HCT116 (cell line): ENCODE results near the gene GPR78. TPM values are rescaled to one million over a fixed set of nuclear protein-coding genes. Genes with fewer than 3 reads are reported as not detected.

Experiments used
- ATAC-seq: fragments of 200-7000 bp; cut with Tn5 transposase; 2 replicates; pipeline ENCODE4 v1.9.1; 2020; ENCODE audit warnings: mild to moderate bottlenecking, moderate library complexity
- BruUV-seq: library from RNA; stranded (reverse); fragments of 400-500 nt; replicated peaks from 2 replicates; lab custom pipeline; 2021; lab: Mats Ljungman, UMichigan
- CTCF ChIA-PET: fragments of 300-600 bp; sonication (Branson Sonifier 250); formaldehyde crosslinking; loops from one replicate; lab custom pipeline; 2021; ENCODE audit warnings: antibody characterized with exemption; lab: Charles Lee
- POLR2A ChIA-PET: fragments of 300-600, 350-600 bp; sonication (Branson Sonifier 250); formaldehyde crosslinking; loops from one replicate; lab custom pipeline; 2021; ENCODE audit warnings: antibody characterized with exemption; lab: Charles Lee
- RAD21 ChIA-PET, 2 experiments: fragments of 300-600 bp; sonication (Branson Sonifier 250); formaldehyde crosslinking; loops; one replicate each; lab custom pipeline; 2023; ENCODE audit warnings: low total read pairs in 2 of 2; ENCODE audit not compliant: uncharacterized antibody in 2 of 2, unreplicated experiment in 2 of 2, low non-redundant PET in 1 of 2; lab: Charles Lee
- DNase-seq: peaks from one replicate; pipeline ENCODE4 v3.0.0-alpha.2; 2010; ENCODE audit warnings: low read depth, low spot score
- H2AFZ ChIP-seq: fragments of 200-600 bp; shearing (Covaris generic), sonication (generic); 2 replicates; pipeline ENCODE4 v1.6.1; 2017; ENCODE audit warnings: low read depth, mixed run types, mixed read lengths, antibody characterized with exemption, low read length; ENCODE audit not compliant: poor library complexity, severe bottlenecking
- H3K27ac ChIP-seq: 2 replicates; pipeline ENCODE4 v1.5.1; 2012; ENCODE audit warnings: low read depth, low read length
- H3K27me3 ChIP-seq: fragments of 200-600 bp; sonication (generic); 2 replicates; pipeline ENCODE4 v1.6.1; 2016; ENCODE audit warnings: mixed run types, low read length, mixed read lengths; ENCODE audit not compliant: insufficient read depth
- H3K36me3 ChIP-seq, 2 experiments: fragments of 200-500 bp in 1 of 2; fragments of 200-600 bp in 1 of 2; sonication (Bioruptor generic) in 1 of 2; sonication (generic) in 1 of 2; 2 replicates each; pipeline versions ENCODE4 v1.5.1 to v1.6.1; 2014 to 2016; ENCODE audit warnings: low read length in 2 of 2, inconsistent platforms in 1 of 2, mixed read lengths in 1 of 2, mixed run types in 1 of 2; ENCODE audit not compliant: insufficient read depth in 2 of 2, control insufficient read depth in 1 of 2
- H3K4me1 ChIP-seq, 2 experiments: fragments of 200-600 bp in 1 of 2; sonication (generic) in 1 of 2; 2 replicates each; pipeline versions ENCODE4 v1.5.1 to v1.6.1; 2012 to 2017; ENCODE audit warnings: low read length in 2 of 2, inconsistent platforms in 1 of 2, mild to moderate bottlenecking in 1 of 2, mixed read lengths in 1 of 2, mixed run types in 1 of 2, moderate library complexity in 1 of 2; ENCODE audit not compliant: insufficient read depth in 2 of 2, control insufficient read depth in 1 of 2
- H3K4me2 ChIP-seq: fragments of 200-600 bp; sonication (generic); 2 replicates; pipeline ENCODE4 v1.6.1; 2017; ENCODE audit warnings: mixed run types, low read length, mixed read lengths
- H3K4me3 ChIP-seq, 2 experiments: fragments of 200-600 bp in 1 of 2; sonication (generic) in 1 of 2; replicated peaks in 1 of 2; 2 replicates each; pipeline ENCODE4 v1.5.1; 2011 to 2016; ENCODE audit warnings: low read length in 2 of 2, control low read depth in 1 of 2, low read depth in 1 of 2, mild to moderate bottlenecking in 1 of 2, mixed read lengths in 1 of 2, mixed run types in 1 of 2
- H3K79me2 ChIP-seq: fragments of 200-600 bp; sonication (generic); 2 replicates; pipeline ENCODE4 v1.6.1; 2017; ENCODE audit warnings: mild to moderate bottlenecking, mixed run types, low read length, moderate library complexity, mixed read lengths; ENCODE audit not compliant: insufficient read depth
- H3K9ac ChIP-seq: fragments of 200-600 bp; sonication (generic); 2 replicates; pipeline ENCODE4 v1.6.1; 2016; ENCODE audit warnings: low read length, mixed read lengths
- H3K9me2 ChIP-seq: fragments of 200-600 bp; sonication (generic), shearing (Covaris generic); 2 replicates; pipeline ENCODE4 v1.6.1; 2017; ENCODE audit warnings: mixed run types, mild to moderate bottlenecking, moderate library complexity; ENCODE audit not compliant: insufficient read depth
- H3K9me3 ChIP-seq, 2 experiments: fragments of 200-500 bp in 1 of 2; fragments of 200-600 bp in 1 of 2; sonication (Bioruptor generic) in 1 of 2; sonication (generic) in 1 of 2; 2 replicates each; pipeline ENCODE4 v1.6.1; 2014 to 2017; ENCODE audit warnings: low read length in 2 of 2, mixed read lengths in 2 of 2, inconsistent platforms in 1 of 2, low read depth in 1 of 2, mild to moderate bottlenecking in 1 of 2, mixed run types in 1 of 2, moderate library complexity in 1 of 2; ENCODE audit not compliant: control insufficient read depth in 1 of 2, insufficient read depth in 1 of 2
- H4K20me1 ChIP-seq: fragments of 200-600 bp; sonication (generic), shearing (Covaris generic); 2 replicates; pipeline ENCODE4 v1.6.1; 2017; ENCODE audit warnings: mixed run types, mild to moderate bottlenecking, moderate library complexity; ENCODE audit not compliant: insufficient read depth
- CEBPB ChIP-seq: IDR thresholded peaks from 2 replicates; pipeline ENCODE4 v1.6.1; 2012; ENCODE audit warnings: low read depth
- CTCF ChIP-seq, 3 experiments: fragments of 200-600 bp in 1 of 3; sonication (generic) in 1 of 3; IDR thresholded peaks in 2 of 3; conservative IDR thresholded peaks in 1 of 3; 2 replicates each; pipeline ENCODE4 v1.5.1; 2012 to 2017; ENCODE audit warnings: low read depth in 2 of 3, low read length in 2 of 3, antibody characterized with exemption in 1 of 3, borderline replicate concordance in 1 of 3, control low read depth in 1 of 3, mild to moderate bottlenecking in 1 of 3, mixed read lengths in 1 of 3, mixed run types in 1 of 3, moderate library complexity in 1 of 3; ENCODE audit not compliant: insufficient read depth in 1 of 3
- EZH2phosphoT487 ChIP-seq: fragments of 200-600 bp; IDR thresholded peaks from 2 replicates; pipeline ENCODE4 v1.6.1; 2018; ENCODE audit warnings: antibody characterized with exemption, borderline replicate concordance
- POLR2A ChIP-seq: IDR thresholded peaks from 2 replicates; pipeline ENCODE4 v1.7.0; 2011; ENCODE audit warnings: borderline replicate concordance; ENCODE audit not compliant: insufficient read depth, insufficient read length; ENCODE audit errors: extremely low read depth
- REST ChIP-seq: IDR thresholded peaks from 2 replicates; pipeline ENCODE4 v1.6.1; 2012; ENCODE audit warnings: low read depth
- SIN3A ChIP-seq: IDR thresholded peaks from 2 replicates; pipeline ENCODE4 v1.6.1; 2012; ENCODE audit warnings: low read depth
- SRF ChIP-seq: IDR thresholded peaks from 2 replicates; pipeline ENCODE4 v1.6.1; 2012; ENCODE audit warnings: low read depth
- intact Hi-C: fragments of 100-400 bp; cut with micrococcal nuclease; formaldehyde crosslinking; loops from 2 replicates; pipeline ENCODE4 v1.10.0; 2022
- total RNA-seq: library from RNA; stranded (reverse); gene quantifications from one replicate; pipeline ENCODE4 v1.2.1, GENCODE V29; 2021; ENCODE audit not compliant: unreplicated experiment

GPR78 gene
- total RNA-seq, 1 experiment from 2014 or later: not detected

GRCh38 chr4:8585721-8586212 is 5.6 kb downstream of the GPR78 start:
- CTCF ChIA-PET: interaction anchor here (1.1 to 1.6 kb wide), 2 partner anchors 39 to 117 kb away, joined by 5 to 14 read pairs; no protein-coding TSS in a partner anchor
- no TSS peak for BruUV-seq
- H3K4me1 ChIP-seq: no peaks in the 10 kb centered on the region
- H3K4me2 ChIP-seq: no peak overlapping the region
- no peaks in the 10 kb centered on the region for H3K9me2 ChIP-seq
- H4K20me1 ChIP-seq: no peaks in the 10 kb centered on the region
- RAD21 ChIA-PET: interaction anchor here in 1 of 2 experiments (2.1 kb wide), 1 partner anchor 117 kb away, joined by 7 read pairs; no protein-coding TSS in a partner anchor
- TF ChIP-seq CTCF (IDR thresholded peaks at IDR 0.05 in 2 of 3, conservative IDR thresholded peaks at IDR 0.05 in 1 of 3; ENCODE audit: borderline replicate concordance in 1 of 3, insufficient read depth in 1 of 3, low read depth in 2 of 3, low read length in 2 of 3): no peak
- no peak for TF ChIP-seq REST
- TF ChIP-seq CEBPB: no peak
- no peak for TF ChIP-seq POLR2A
- no peak for TF ChIP-seq EZH2phosphoT487
- TF ChIP-seq SRF: no peak
- TF ChIP-seq SIN3A: no peak
- H3K4me3 ChIP-seq: no peak overlapping the region
- no peak overlapping the region for H2AFZ ChIP-seq
- no peak overlapping the region for H3K9ac ChIP-seq
- ATAC-seq (no peak), DNase-seq (no peak)
- H3K36me3 ChIP-seq: no peaks in the 10 kb centered on the region
- POLR2A ChIA-PET: no interaction called here
- peaks cover 8% of the 10 kb centered on the region; the same call in 1 of the 2 replicates for H3K27me3 ChIP-seq
- no peaks in the 10 kb centered on the region for H3K79me2 ChIP-seq
- no peak overlapping the region for H3K27ac ChIP-seq
- intact Hi-C loops: loop anchor here (5.0 kb wide), 1 partner anchor 38 kb away; no protein-coding TSS in a partner anchor
- H3K9me3 ChIP-seq: no peaks in the 10 kb centered on the region
